Adrenal gland (tissue), 12 donors: ENCODE measurements around the gene RABGAP1. TPM values are rescaled to one million over a fixed set of nuclear protein-coding genes. Genes with fewer than 3 reads are reported as not detected.

ENCODE experiments used
- DNase-seq, 7 donors: peaks; one replicate each; pipeline ENCODE4 v3.0.0-alpha.2; 2019 to 2020
- H3K27ac ChIP-seq, 5 donors: fragments of 200-600 bp; sonication (generic) in 4 of 5; 1 replicate in 3 of 5; 2 replicates in 2 of 5; pipeline versions ENCODE4 v1.5.1 to v1.8.0; 2016 to 2020; ENCODE audit warnings: mild to moderate bottlenecking in 1 of 5
- H3K27me3 ChIP-seq: fragments of 200-600 bp; 2 replicates; pipeline ENCODE4 v1.8.0; 2021
- H3K36me3 ChIP-seq, 2 donors: fragments of 200-600 bp; replicated peaks in 1 of 2; 1 replicate in 1 of 2; 2 replicates in 1 of 2; pipeline versions ENCODE4 v1.5.1 to v1.8.0; 2018 to 2022
- H3K4me1 ChIP-seq, 2 donors: fragments of 200-600 bp; replicated peaks in 1 of 2; 1 replicate in 1 of 2; 2 replicates in 1 of 2; pipeline versions ENCODE4 v1.5.1 to v1.8.0; 2018 to 2021
- H3K4me3 ChIP-seq, 4 donors: fragments of 200-600 bp; sonication (generic) in 3 of 4; one replicate each; pipeline ENCODE4 v1.5.1; 2016 to 2018
- H3K9me3 ChIP-seq, 3 donors: fragments of 200-600 bp; sonication (generic) in 1 of 3; replicated peaks in 1 of 3; 1 replicate in 2 of 3; 2 replicates in 1 of 3; pipeline versions ENCODE4 v1.5.1 to v1.8.0; 2016 to 2021
- CTCF ChIP-seq, 6 experiments: fragments of 450-650 bp in 4 of 6; fragments of 200-600 bp in 2 of 6; sonication (generic) in 1 of 6; IDR thresholded peaks; 1 replicate in 5 of 6; 2 replicates in 1 of 6; pipeline versions ENCODE4 v1.5.1 to v1.8.0; 2016 to 2021; ENCODE audit warnings: antibody characterized with exemption in 6 of 6, mild to moderate bottlenecking in 2 of 6, moderate library complexity in 1 of 6
- POLR2A ChIP-seq, 2 donors: fragments of 450-650 bp; IDR thresholded peaks; one replicate each; pipeline ENCODE4 v1.6.1; 2017; ENCODE audit warnings: antibody characterized with exemption in 2 of 2, mild to moderate bottlenecking in 2 of 2, moderate library complexity in 1 of 2
- WGBS, 4 donors: extraction: QIAGEN DNeasy Blood & Tissue Kit in 2 of 4; methylation state at CpG; one replicate each; pipeline versions ENCODE4 v1.1.5 to v1.1.7; 2013 to 2017; 5-methylcytosine and 5-hydroxymethylcytosine counted together
- intact Hi-C, 2 donors: fragments of 100-400 bp; cut with DNase I; formaldehyde crosslinking; loops; one replicate each; pipeline versions ENCODE4 v1.14.1 to v1.15.0; 2022 to 2023
- polyA plus RNA-seq, 3 donors: library from polyadenylated mRNA; stranded (reverse); fragments of 200-250 nt in 2 of 3; fragments of 350-450 nt in 1 of 3; fragmentation: Illumina TruSeq in 1 of 3; extraction: RNeasy Lipid Tissue Mini Kit (QIAGEN cat#74804) in 1 of 3; gene quantifications; one replicate each; pipeline ENCODE4 v1.2.3, GENCODE V29; 2013 to 2014
- total RNA-seq, 9 donors: library from RNA; depleted of rRNA in 4 of 9; stranded (reverse); fragments of >200 nt in 4 of 9; fragments of 120-200 nt in 1 of 9; fragmentation: NEBNext Ultra II Directional in 1 of 9; extraction: Animal tissue kit (Norgen Biotek cat#: 25700) in 1 of 9; gene quantifications; one replicate each; pipeline versions ENCODE4 v1.1.0 to v1.2.4, GENCODE V29; 2013 to 2023
- donor health status: healthy with polysubstance abuse.
- donor health status: Bipolar disorder and iron deficiency.
- donor health status: DM: yes; HTN: yes; CAD: no.
- donor health status: DM: no; HTN: no; CAD: no.
- donor health status: DM: no; HTN: no; CAD: no.
- donor health status: DM: yes; HTN: yes; CAD: no.

The RABGAP1 gene
- total and polyA plus RNA-seq, 12 donors = 8.5 to 62.3 (median 34.3) TPM

- WGBS, 4 donors = 87 to 100% (median 96%) methylated on average over 1 of the region's 1 CpG
- no peak for DNase-seq
- no peaks in the 10 kb centered on the region for H3K36me3 ChIP-seq
- no peaks in the 10 kb centered on the region for H3K9me3 ChIP-seq
- no peak overlapping the region for H3K27ac ChIP-seq
- H3K27me3 ChIP-seq = no peaks in the 10 kb centered on the region
- H3K4me1 ChIP-seq = no peaks in the 10 kb centered on the region
- H3K4me3 ChIP-seq = no peak overlapping the region
- intact Hi-C loops = no loop called here
- TF ChIP-seq CTCF (IDR thresholded peaks at IDR 0.05) = no peak
- TF ChIP-seq POLR2A (IDR thresholded peaks at IDR 0.05) = no peak
Observed at GRCh38 chr9:123129423-123129822, 188.6 kb downstream of the RABGAP1 start.

DNA sequence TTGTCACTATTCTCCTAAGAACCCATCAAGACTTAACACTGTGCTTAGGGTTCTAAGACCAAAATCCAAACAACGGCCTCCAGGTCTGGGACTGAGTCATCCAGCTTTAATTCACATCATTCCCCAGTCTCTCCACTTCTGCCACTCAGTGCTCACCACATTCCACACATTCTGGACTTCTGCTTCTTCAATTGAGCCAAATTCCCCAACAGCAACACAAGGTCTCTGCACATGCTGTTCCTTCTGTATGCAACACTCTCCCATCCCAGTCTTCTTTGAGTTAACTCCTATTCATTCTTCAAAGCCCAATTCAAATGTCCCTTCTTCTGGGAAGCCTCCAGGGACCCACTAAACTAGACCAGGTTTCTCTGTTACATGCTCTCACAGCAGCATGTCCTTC is 190.4 kb downstream of the RABGAP1 start:
- TF ChIP-seq POLR2A (IDR thresholded peaks at IDR 0.05) (no peak), CTCF (IDR thresholded peaks at IDR 0.05) (no peak)
- Histone ChIP-seq H3K4me3 (no peak overlapping the region), H3K27ac (no peak overlapping the region), H3K9me3 (no peaks in the 10 kb centered on the region), H3K36me3 (no peaks in the 10 kb centered on the region), H3K27me3 (no peaks in the 10 kb centered on the region), H3K4me1 (no peaks in the 10 kb centered on the region)
- 85 to 92% (median 88%) methylated on average over 1 of the region's 1 CpG for WGBS, 4 donors
- intact Hi-C loops = no loop called here
- no peak for DNase-seq

DNA sequence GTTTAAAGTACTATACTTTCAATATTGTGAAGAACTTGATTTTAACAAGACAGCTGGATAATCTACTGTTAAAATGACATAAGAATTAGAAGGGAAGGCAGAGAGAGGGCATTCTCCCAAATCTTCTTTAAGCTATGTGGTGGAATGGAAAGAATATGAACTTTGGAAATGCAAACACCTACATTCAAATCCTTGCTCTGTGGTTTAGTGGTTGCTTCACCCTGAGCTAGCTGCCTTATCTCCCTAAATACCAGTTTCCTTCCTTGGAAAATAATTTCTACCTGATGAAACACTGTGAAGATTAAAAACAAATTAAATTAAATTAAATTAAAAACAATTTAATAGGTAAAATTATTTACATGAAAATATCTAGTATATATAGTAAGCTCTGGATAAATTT is 191.2 kb downstream of the RABGAP1 start:
- Histone ChIP-seq H3K36me3 (no peaks in the 10 kb centered on the region), H3K4me1 (no peaks in the 10 kb centered on the region), H3K4me3 (no peak overlapping the region), H3K9me3 (no peaks in the 10 kb centered on the region), H3K27ac (no peak overlapping the region), H3K27me3 (no peaks in the 10 kb centered on the region)
- TF ChIP-seq CTCF (IDR thresholded peaks at IDR 0.05) (no peak), POLR2A (IDR thresholded peaks at IDR 0.05) (no peak)
- DNase-seq = no peak
- intact Hi-C loops = no loop called here

- no peaks in the 10 kb centered on the region for H3K4me1 ChIP-seq
- H3K27me3 ChIP-seq = no peaks in the 10 kb centered on the region
- intact Hi-C loops = no loop called here
- no peaks in the 10 kb centered on the region for H3K36me3 ChIP-seq
- DNase-seq = no peak
- H3K27ac ChIP-seq = no peak overlapping the region
- H3K4me3 ChIP-seq = no peak overlapping the region
- WGBS, 4 donors = 89 to 91% (median 90%) methylated on average over 6 of the region's 6 CpGs
- TF ChIP-seq CTCF (IDR thresholded peaks at IDR 0.05) (no peak), POLR2A (IDR thresholded peaks at IDR 0.05) (no peak)
- H3K9me3 ChIP-seq = no peaks in the 10 kb centered on the region
Observed at GRCh38 chr9:123132696-123133095, 191.9 kb downstream of the RABGAP1 start.
